ENCODE measurements around the gene C1orf74.

DNA sequence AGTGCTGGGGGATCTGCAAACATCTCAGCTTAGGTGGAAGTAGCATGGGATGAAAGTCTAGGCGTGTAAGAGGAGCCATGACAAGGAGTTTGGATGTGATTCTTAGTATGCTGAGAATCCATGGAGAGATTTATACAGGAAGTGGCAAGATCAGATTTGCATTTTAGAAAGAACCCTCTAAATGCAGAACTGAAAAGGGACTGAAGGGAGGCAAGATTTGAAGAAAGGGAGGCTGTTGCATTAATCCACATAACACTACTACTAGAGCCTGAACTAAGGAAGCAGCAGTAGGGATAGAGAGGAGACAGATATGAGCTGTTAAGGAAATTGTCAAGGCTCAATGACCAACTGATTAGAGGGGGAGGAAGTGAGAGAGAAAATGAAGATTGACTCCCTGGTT is 9.8 kb downstream of the C1orf74 start:
- TF ChIP-seq, protein P1, sequence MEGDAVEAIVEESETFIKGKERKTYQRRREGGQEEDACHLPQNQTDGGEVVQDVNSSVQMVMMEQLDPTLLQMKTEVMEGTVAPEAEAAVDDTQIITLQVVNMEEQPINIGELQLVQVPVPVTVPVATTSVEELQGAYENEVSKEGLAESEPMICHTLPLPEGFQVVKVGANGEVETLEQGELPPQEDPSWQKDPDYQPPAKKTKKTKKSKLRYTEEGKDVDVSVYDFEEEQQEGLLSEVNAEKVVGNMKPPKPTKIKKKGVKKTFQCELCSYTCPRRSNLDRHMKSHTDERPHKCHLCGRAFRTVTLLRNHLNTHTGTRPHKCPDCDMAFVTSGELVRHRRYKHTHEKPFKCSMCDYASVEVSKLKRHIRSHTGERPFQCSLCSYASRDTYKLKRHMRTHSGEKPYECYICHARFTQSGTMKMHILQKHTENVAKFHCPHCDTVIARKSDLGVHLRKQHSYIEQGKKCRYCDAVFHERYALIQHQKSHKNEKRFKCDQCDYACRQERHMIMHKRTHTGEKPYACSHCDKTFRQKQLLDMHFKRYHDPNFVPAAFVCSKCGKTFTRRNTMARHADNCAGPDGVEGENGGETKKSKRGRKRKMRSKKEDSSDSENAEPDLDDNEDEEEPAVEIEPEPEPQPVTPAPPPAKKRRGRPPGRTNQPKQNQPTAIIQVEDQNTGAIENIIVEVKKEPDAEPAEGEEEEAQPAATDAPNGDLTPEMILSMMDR (IDR thresholded peaks at IDR 0.05; ENCODE audit: insufficient read depth, low read depth, low read length), result no peak
- TF ChIP-seq EZH2 (IDR thresholded peaks at IDR 0.05; ENCODE audit: insufficient read depth, low read length), result no peak

Measured in astrocyte (in vitro differentiated cells and primary cell).